Stimulated activated CD4-positive, alpha-beta T cell treated with anti-CD3 and anti-CD28 coated beads, TNF-alpha, amount 100 ng/mL, for 24 hours (primary cell): Measurements from ENCODE around the gene PITPNM3.

ENCODE experiments used
- DNase-seq, 3 experiments: peaks; one replicate each; pipeline ENCODE4 v3.0.0-alpha.2; 2020; ENCODE audit warnings: low read depth in 3 of 3

Gene PITPNM3

DNA sequence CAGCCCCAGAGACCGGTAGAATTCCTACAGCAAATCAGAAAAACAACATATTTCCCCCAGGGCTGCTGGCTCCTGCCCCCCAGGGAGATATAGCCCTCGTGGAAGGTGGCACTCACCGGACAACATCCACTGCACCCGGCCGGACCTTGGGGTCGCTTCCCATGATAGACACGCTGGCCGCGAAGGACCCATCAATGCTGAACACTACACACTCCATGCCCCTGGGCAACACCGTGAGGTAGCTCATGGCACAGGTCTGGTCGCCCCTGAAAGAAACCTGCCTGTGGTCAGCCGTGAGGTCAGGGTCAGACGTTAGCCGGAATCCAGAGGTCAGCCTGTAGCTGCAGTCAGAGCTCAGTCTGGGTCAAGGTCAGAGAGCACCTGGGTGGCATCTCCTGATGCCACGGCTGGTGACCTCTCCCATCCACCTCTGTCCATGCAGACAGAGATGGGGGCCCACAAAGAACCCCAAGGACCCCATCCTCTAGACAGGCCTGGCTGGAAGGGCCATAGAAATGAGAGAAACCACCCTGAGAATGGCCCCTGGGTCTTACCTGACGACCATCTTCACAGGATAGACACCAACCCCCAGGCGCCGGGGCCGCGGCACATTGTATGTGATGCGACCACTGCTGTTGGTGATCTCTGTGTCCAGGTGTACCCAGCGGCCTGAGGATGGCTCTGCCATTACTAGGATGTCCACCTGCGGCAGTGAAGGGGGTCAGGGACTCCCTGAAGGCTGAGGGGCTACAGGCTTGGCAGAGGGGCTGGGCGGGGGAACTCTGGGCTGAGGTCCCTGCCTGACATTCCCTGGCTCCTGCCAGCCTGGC is 92.5 kb downstream of the PITPNM3 start:
- no peak for DNase-seq

DNA sequence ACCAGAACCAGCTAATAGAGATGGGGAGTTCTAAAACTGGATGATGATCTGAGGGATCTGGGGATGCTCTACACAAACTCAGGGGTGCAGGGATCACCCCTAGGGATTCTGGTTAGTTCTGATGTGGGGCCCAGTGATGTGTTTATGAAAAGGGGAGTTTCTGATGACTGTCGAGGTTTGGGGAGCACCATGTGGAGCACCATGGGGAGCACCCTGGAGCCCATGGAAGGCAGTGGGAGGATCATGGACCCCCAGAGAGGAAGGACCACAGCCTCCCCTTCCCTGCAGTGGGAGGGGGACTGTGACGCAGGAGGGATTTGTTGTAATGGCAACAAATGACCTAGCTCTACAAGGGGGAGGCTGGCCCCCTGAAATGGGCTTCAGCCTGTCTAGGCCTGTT is 93.7 kb downstream of the PITPNM3 start:
- DNase-seq, result no peak

DNA sequence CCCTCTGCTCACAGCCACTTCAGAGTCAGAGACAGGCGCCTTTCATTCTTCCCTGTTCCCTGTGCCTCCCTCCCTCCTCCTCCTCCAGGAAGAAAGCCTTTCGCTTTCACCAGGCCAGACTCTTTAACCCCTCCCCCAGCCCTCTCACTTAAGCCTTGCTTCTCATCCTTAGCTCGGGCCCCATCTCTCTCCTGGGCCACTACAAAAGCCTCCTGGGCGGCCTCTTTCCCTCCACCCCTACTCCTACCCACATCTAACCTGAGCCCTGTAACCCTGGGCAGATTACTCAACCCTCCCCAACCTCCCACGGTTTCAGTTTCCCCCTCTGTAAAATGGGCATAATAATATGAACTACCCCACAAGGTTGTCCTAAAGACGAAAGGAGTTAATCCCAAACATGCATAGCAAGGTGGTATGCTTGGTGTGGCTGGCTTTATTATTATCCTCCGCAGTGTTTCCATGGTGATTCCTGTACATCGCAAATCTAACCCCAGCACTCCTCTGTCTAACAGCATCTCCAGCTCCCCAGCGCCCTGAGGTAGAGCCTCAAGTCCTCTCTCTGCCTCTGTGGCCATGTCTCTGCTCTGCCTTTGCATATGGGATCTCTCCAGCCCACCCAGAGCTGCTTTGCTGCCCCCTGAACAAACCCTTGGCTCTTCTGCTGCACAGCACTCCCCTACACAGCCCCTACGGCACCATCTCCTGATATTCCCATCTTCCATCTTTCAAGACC is 94.4 kb downstream of the PITPNM3 start:
- peak in 1 of 3 experiments; percentile 41 for DNase-seq

DNA sequence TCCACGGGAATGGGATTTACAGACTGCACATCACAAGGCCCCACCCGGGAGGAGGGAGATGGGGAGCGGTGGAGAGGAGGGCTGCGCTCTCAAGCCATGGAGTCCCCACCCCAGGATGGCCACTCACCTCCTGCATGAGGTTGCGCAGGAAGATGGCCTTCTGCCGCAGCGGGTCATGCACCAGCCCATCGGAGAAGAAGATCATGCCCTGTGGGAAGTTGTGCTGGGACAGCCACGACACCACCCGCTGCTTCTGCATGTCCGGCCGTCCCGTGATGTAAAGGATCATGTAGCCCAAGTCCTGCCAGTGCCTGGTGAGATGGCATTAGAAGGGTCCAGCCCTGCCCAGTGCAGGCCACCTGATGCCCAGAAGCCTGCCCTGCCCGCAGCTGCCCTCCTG is 95.1 kb downstream of the PITPNM3 start:
- no peak for DNase-seq

DNA sequence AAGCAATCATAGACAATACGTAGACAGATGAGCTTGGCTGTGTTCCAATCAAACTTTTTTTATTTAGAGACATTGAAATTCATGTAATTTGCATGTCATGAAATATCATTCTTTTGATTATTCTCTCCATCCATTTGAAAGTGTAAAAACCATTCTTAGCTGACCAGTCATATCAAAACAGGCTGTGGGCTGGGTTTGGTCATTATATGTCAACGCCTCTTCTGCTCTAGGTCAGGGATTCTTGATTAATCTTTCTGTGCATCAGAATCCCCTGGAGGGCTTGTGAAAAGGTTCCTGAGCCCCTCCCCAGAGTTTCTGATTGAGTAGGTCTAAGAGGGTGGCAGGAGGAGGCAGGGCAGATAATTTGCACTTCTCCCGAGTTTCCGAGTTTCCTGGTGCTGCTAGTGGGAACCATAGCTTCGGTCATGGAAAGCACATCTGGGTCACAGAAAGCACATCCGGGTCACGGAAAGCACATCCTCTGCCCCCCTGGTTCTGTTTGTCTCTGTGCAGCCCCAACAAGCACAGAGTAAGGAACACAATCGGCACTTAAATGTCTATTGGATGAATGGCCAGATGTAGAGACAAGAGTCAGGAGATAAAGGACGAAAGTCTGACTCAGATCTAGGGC is 95.7 kb downstream of the PITPNM3 start:
- DNase-seq, result no peak

DNA sequence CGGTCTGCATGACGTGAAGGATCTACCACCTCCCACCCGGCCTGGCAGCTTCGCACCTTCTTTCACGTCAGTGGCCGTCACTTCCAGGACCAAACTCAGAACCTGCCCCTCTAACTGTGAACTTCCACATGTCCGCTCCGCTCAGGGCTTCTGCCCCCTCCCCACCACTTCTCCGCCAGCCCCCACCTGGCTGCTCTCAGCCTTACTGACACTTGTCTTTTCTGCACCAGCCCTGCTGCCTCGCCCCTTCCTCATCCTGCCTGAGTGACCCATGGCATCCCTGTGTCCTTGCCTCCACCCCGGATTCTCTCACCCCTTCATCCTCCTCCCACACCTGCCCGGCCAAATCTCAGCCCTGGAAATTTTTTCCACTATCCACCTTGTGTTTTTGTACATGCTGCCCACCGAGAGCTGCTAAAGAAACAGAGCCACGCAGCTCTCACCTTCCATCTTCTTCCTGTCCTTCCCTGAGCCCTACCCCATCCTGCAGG is 97.8 kb downstream of the PITPNM3 start:
- no peak for DNase-seq

DNA sequence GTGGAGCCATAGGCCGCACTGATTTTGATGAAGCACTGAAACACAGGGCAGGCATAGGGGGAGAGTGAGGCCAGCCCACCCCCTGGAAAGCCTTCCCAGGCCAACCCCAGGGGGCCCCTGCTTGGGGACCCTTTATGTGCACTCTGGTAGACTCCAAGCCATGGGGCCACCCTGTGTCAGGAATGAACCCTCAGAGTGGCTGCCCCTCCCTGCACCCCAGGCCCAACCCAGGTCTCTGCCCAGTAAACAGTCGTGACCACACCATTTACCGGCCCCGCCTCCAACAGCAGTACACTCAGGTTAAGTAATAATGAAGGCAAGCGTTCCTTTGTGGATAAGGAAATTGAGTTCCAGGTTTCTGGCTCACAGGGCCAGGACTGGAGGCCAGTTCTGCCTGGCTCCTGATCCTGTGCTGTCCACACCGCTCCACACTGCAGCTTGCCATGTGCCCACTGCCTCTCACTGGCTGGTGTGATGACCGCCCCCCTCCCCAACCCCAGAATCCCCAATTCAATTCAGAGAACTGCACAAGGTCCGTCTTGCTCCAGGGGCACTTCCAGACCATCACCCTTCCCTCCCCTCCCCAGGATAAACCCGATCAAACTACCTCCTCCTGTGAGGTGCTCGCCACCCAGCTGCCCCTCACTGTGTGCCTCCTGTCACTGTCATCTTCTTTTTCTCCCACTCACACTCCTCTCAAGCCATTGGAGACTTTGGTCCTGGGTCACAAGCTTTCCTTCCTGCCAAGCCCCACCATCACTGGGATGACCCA is 98.5 kb downstream of the PITPNM3 start:
- DNase-seq, result no peak

DNA sequence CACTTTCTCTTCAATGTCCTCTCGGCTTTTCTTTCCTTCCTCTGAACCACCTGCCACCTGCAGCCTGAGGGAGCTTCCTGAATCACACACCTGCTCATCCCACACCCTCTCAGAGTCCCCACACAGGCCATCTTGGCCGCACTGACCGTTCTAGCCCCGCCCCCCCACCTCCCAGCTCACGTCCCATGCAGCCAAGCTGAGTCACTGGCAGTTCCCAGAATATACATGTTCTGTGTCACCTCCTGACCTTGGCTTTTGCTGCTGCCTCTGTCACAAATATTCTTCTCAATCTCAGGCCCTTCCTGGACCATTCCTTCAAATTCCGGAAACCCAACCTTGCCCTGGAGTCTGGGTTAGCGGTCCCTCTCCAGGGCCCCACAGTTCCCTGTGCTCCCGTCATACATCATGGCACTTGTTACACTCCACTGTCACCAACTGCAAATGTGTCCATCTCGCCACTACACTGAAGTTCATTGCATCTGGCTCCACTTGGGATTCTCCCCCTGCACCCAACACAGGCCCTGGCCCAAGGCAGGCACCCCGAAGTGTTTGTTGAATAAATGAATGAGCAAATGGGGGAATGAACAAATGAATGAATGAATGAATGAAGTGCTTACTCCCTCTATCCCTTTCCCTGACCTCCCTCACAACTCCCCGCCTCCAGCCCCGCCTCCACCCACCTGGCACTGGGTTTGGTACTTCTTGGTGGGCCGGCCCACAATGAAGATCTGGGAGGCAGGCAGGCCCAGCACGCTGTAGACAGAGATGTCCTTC is 99.3 kb downstream of the PITPNM3 start:
- no peak for DNase-seq

DNA sequence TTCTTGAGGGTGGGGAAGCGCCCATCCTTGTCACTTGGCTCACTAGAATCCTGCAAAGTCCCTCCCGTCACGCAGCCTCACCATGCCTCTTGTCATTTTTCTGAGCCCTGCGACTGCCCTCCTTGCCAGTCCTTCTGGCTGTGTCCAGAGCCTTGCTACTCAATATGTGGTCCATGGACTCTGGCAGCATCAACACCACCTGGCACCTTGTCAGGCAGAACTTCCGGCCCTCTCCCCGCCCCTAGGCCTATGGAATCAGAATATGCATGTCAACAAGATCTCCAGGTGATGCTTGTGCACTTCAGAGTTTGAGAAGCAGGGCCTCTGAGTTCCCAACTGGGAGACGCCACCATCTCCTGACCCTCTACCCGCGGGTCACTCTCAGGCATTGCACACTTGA is 100.0 kb downstream of the PITPNM3 start:
- DNase-seq, result no peak

DNA sequence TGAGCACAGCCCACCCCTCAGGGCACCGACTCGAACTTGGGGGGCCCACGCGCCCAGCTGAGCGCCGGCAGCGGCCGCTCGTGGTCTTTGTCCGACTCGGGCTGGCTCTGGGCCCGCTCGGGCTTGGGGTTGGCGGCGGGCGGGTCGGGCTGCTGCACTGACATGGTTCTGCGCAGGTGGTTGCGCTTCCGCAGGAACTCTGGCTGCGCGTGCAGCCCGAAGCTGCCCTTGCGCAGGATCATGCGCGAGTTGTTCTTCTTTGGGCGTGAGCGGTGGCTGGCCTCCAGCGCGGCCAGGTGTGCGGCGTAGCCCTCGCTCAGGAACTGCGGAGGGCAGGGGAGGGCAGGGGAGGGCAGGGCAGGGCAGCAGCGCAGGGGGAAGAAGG is 101.0 kb downstream of the PITPNM3 start:
- peak in 2 of 3 experiments; percentile 11 to 39 for DNase-seq

DNA sequence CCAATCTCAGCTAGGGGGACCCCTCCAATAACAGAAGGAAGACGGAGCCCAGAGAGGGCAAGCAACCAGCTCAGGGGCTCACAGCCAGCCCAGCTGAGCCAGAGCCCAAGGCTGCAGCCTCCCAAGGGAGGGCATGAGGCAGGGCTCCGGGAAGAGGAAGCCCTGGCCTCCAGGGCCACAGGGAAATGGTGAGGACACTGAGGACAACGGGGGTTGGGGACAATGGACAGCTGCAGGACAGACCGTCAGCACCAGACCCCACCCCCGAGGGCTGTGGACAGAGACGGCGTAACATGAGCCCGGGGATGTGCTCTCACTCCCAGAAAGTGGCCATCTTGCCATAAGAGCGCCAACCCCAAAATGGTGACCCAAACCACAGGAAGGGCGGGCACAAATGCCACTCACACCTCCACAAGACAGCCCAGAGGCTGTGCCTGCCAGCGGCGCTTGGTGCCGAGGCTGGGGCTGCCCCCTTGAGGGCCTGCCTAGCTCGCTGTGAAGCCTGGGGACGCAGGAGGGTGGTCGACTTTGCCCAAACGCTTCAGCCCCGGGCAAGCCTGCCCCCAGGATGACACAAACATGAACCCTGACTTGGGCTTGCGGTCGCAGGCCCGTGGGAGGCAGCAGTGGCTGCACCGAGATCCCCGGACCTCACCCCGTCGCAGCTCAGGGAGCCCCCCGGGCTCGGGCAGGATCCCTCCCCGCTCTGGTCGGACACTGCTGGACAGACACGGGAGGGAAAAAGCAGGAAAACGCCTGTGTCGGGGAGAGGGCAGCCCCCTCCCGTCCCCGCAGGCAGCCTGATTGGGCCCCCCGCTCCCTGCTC is 101.6 kb downstream of the PITPNM3 start:
- DNase-seq, result no peak

DNA sequence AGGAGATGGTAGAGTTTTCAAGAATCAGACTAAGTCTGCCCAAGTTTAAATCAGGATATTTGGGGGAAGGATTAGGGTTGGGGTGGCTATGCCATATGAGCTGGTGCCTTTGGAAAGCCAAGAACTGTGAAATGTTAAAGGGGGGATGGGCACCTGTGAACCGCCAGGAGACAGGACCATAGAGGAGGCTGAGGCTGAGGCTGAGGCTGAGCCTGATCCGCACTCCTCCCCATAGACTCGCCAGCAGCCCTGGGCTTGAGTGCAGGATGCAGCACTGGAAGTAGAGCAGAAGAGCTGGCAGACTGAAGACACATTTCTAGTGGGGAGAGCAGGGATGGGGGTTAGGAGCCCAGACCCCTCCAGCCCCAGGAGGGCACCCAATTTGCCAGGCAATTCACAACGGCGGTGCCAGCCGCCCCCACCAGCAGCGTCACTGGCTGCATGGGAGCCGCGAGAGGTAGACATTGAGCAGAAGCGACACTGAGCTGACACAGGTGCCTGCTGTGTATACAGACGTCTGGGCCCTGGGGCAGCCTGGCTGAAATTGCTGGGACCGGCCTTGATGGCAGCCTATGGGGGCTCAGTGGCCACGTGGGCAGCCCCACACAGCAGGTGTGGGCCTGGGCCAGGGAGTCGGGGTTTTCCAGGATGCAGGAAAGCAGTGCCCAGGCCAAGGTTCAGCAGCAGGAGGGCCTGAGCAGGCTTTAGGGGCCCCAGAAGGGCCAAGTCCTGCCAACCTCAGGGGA is 102.9 kb downstream of the PITPNM3 start:
- DNase-seq, result no peak

DNA sequence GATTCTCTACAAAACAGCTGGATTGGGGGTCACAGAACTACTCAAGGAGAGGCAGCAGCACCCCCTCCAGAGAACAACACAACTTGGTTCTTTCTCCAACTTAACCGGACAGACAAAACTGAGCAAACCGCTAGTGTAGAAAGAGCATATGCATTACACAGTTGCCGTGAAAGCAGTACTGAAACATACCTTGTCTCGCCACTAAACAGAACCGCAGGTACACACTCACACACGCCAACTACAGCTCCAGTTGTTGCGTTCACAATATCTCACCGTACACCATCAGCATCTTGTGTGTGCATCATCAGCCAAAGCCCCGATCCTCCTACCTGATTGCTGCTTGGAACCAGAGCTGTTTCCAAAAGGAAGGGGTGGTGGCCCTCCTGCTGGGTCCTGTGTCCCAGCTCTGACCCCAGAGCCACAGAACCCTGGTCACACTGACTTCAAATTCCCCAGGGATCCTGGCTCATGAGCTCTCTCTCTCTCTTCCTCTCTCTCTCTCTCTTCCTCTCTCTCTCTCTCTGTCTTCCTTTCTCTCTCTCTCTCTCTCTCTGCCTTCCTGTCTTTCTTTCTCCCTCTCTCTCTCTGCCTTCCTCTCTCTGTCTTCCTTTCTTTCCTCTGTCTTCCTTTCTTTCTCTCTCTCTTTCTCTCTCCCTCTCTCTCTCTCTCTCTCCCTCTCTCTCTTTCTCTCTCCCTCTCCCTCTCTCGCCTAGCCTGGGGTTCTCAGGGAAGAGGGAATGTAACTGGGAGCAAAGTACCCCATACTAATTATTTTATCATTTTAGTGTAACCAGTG is 103.7 kb downstream of the PITPNM3 start:
- no peak for DNase-seq

DNA sequence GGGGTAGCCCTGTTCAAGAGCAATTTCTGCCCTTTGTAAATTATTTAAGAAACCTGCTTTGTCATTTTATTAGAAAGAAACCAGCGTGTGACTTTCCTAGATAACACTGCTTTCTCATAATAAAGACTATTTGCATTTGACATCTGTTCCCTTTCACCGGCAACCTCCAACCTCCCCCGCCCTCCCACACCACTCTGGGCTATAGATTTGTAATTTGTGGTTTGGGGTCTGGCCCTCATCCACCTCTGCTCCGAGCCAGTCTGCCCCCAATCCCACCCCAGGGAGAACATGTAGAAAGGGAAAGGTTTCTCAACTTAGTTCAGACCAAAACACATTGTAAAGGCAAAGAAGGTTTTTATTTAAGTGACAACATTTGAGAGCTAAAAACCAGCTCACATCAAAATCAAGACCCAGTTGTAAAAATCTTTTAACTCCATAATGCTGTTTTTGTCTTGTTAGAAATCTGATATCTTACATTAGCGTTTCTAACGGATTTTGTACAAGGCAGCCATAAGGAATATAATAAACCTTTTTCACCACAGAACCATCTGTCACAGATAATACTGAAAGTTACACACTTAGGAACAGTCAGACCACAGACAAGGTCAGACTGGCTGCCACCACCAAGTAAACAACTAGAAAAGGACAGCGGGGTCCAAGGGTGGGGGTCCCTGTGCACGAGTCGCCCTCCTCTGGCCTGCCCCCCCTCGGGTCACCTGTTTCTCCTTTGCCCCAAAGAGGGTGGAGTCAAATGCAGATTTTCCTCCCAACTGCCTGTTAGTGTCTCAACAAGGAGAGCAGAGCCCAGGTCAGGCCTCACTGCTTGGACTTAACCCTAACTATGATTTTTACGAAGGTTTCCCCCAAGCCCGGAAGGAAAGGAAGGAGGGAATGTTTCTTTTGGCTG is 105.2 kb downstream of the PITPNM3 start:
- DNase-seq, result no peak

DNA sequence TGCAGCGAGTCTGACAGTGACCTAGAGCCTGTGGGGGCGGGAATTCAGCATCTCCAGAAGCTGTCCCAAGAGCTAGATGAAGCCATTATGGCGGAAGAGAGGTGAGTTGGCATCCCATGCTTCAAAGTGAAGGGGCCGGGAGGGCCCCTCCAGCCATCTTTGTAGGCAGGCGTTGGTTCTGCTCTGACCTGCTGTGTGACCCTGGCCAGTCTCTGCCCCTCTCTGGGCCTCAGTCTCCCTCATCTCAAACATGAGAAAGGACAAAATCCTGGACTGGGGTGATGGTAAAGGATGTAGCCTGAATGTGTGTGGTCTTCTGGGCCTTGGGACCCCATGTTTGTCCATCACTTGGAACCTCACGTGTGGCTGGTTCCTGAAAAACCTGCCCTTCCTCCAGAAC is 107.0 kb downstream of the PITPNM3 start:
- no peak for DNase-seq

DNA sequence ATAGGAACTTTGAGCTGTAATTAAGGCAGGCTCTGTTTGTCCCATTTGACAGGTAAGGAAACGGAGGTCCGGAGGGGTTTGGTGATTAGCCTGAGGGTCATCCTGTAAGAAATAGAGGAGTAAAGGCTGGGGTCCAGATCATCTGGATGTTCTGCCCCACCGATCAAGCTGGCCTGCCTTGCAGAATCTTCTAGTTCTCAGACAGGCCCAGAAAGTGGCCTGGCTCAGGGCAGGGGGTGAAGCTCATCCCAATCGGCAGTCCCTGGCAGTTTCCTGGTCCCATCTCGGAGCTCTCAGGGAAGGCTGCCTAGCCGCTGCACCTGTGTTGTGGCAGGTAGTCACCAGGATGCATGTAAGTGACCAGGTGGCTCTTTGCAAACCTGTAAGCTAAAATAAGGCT is 107.9 kb downstream of the PITPNM3 start:
- no peak for DNase-seq

DNA sequence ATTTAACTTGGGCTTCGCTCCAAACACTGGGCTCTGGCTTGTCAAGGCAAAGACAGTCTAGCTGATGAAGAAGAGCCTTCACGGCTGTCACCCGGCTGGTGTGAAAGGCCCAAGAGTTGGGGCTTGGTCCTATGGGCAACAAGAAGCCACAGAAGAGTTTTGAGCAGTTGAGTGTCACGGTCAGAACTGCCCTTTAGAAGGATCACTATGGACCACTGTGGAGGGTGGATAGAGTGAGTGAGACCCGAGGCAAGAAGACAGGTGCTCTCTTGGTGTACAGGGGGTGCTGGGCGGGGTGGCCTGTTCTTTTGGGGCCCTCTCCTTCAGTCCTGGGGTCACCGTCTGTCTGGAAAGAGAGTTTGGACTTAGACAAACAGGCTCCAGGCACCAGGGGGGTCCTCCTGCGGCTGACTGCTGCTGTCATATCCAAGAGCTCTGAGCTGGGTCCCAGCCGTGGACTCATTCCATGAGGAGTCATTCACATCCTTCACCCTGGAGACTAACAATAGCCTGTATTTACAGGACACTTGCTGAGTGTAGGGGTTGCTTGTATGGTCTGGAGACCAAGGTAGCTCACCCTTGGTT is 109.7 kb downstream of the PITPNM3 start:
- no peak for DNase-seq
